GM12874 (cell line): ENCODE measurements around the gene MAP1S.

Experiments used
- CTCF ChIP-seq: IDR thresholded peaks from 2 replicates; pipeline ENCODE4 v1.5.1; 2011; ENCODE audit warnings: low read depth, mild to moderate bottlenecking, control low read depth, low read length, moderate library complexity; ENCODE audit not compliant: insufficient read depth

MAP1S gene

DNA sequence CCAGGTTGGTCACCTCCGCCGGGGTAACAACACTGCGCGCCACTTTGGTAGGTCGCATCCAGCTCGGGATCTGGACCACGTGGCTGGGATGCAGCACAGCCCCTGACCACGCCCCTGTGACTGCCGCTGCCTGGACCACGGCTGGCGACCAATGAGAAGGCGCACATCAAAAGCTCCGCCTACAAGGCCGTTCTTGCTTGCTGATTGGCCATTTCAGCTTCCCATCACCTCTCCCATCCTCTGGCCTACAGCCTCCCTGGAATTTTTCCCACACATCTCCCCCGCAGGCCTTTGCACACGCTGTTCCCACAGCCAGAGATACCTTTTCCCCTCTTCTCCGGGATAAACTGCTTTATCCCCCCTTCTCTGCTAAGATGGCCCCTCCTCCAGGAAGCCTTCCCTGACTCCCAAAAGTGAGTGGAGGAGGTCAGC, 12.5 kb upstream of the MAP1S start:
- no peak for TF ChIP-seq CTCF

DNA sequence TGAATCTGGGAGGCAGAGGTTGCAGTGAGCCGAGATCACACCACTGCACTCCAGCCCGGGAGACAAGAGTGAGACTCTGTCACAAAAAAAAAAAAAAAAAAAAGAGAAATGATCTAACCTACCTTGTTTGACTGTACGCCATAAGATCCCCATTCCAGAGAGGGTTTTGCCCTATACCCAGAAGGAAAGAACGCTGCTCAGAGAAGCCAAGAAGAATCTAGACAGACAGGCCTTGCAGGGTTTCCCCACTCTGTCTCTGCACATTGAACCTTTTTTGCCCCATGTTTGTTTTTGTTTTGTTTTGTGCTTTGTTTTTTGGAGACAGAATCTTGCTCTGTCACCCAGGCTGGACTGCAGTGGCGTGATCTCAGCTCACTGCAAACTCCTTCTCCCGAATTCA, 7.4 kb upstream of the MAP1S start:
- no peak for TF ChIP-seq CTCF

DNA sequence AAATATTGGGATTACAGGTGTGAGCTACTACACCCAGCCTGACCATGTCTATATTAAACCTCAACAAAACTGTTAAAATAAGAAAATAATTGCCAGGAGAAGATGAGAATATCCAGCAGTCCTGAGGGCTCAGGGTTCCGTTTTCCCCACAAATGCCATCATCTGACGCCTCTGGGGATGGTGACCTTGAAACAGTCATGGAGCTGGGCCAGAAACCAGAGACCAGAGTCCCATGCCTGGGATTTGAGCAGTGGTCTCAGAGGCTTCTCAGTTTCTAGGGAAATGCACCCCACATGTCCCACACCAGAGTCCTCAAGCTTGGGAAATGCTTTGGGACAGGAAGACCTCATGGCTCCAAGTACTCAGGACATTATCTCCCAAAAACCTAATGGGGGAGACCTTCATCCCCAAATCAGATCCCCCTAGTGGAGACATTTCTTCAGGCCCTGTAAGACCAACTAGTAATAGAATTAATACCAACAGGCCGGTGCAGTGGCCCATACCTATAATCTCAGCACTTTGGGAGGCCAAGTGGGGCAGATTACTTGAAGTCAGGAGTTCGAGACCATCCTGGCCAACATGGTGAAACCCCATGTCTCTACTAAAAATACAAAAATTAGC, 2.9 kb upstream of the MAP1S start:
- 0 out of 2 replicates have a peak, but pooled peaks have one; percentile 26 for TF ChIP-seq CTCF

- TF ChIP-seq CTCF, result no peak
These were observed 732 bp upstream of the MAP1S start for GRCh38 chr19:17718550-17718946.

- TF ChIP-seq CTCF, result no peak
These were observed 585 bp downstream of the MAP1S start for GRCh38 chr19:17719730-17720400.

DNA sequence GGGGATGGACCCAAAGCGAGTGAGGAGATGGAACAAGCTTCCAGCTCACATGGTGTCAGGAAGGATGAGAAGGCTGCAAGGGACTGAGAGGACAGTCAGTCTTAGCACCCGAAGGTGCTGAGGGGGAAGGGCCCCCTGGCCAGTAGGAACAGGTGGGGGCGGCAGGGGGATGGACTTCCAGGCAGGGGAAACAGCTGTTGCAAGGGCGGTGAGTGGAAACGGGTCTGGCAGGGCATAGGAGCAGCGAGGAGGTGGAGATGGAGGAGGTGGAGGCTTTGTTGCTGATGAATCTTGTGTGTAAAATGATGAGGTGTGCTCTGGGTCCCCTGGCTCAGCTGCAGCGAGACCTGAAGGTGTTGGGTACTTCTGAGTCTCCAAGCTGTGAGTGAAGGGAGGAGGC, 1.2 kb downstream of the MAP1S start:
- no peak for TF ChIP-seq CTCF

GRCh38 chr19:17721111-17721628, 1.9 kb downstream of the MAP1S start:
- no peak for TF ChIP-seq CTCF
